Caco-2 (cell line): ENCODE results near the gene MTCL3.

Source experiments
- BruUV-seq: library from RNA; stranded (reverse); fragments of 400-500 nt; replicated peaks from 2 replicates; lab custom pipeline; 2021; lab: Mats Ljungman, UMichigan
- CTCF ChIA-PET: fragments of 300-600 bp; sonication (Branson Sonifier 250); formaldehyde crosslinking; loops from one replicate; lab custom pipeline; 2022; ENCODE audit warnings: antibody characterized with exemption; lab: Charles Lee
- POLR2A ChIA-PET: fragments of 300-600 bp; sonication (Branson Sonifier 250); formaldehyde crosslinking; loops from one replicate; lab custom pipeline; 2022; ENCODE audit warnings: antibody characterized with exemption; lab: Charles Lee
- DNase-seq, 2 experiments: peaks; one replicate each; pipeline versions ENCODE4 v3.0.0 to v3.0.0-alpha.2; 2020 to 2022
- H3K27me3 ChIP-seq: replicated peaks from 2 replicates; pipeline ENCODE4 v1.6.0; 2011; ENCODE audit warnings: low read length; ENCODE audit not compliant: control insufficient read depth, insufficient read depth
- H3K36me3 ChIP-seq: 2 replicates; pipeline ENCODE4 v1.5.1; 2011; ENCODE audit warnings: low read length; ENCODE audit not compliant: control insufficient read depth, insufficient read depth
- H3K4me1 ChIP-seq: fragments of 250-450 bp; sonication (Bioruptor Pico); 2 replicates; pipeline ENCODE4 v1.5.1; 2020; ENCODE audit warnings: mild to moderate bottlenecking
- H3K4me3 ChIP-seq: 2 replicates; pipeline ENCODE4 v1.5.1; 2011; ENCODE audit warnings: low read depth, mild to moderate bottlenecking, control low read depth, low read length
- H3K9me3 ChIP-seq: fragments of 250-450 bp; sonication (Bioruptor Pico); 2 replicates; pipeline ENCODE4 v1.5.1; 2020; ENCODE audit warnings: mild to moderate bottlenecking, moderate library complexity
- H3K27ac Mint-ChIP-seq: one replicate; pipeline ENCODE4 v1.8.0; 2022; ENCODE audit warnings: mixed read lengths; ENCODE audit not compliant: unreplicated experiment
- H3K27me3 Mint-ChIP-seq: one replicate; pipeline ENCODE4 v1.8.0; 2022; ENCODE audit warnings: mixed read lengths; ENCODE audit not compliant: insufficient read depth, unreplicated experiment
- H3K36me3 Mint-ChIP-seq: one replicate; pipeline ENCODE4 v1.8.0; 2022; ENCODE audit warnings: mild to moderate bottlenecking, mixed read lengths; ENCODE audit not compliant: insufficient read depth, unreplicated experiment
- H3K4me1 Mint-ChIP-seq: one replicate; pipeline ENCODE4 v1.8.0; 2022; ENCODE audit warnings: low read depth, mixed read lengths; ENCODE audit not compliant: unreplicated experiment
- H3K4me3 Mint-ChIP-seq: one replicate; pipeline ENCODE4 v1.8.0; 2022; ENCODE audit warnings: mild to moderate bottlenecking, moderate library complexity, mixed read lengths; ENCODE audit not compliant: unreplicated experiment
- H3K9me3 Mint-ChIP-seq: one replicate; pipeline ENCODE4 v1.8.0; 2022; ENCODE audit warnings: mixed read lengths; ENCODE audit not compliant: unreplicated experiment
- CTCF ChIP-seq, 2 experiments: fragments of 200-600 bp in 1 of 2; IDR thresholded peaks; 1 replicate in 1 of 2; 2 replicates in 1 of 2; pipeline versions ENCODE4 v1.5.1 to v1.8.0; 2011 to 2022; ENCODE audit warnings: antibody characterized with exemption in 1 of 2, control low read depth in 1 of 2, inconsistent platforms in 1 of 2, low read depth in 1 of 2, low read length in 1 of 2, mild to moderate bottlenecking in 1 of 2, moderate library complexity in 1 of 2; ENCODE audit not compliant: insufficient read depth in 1 of 2, severe bottlenecking in 1 of 2, unreplicated experiment in 1 of 2
- intact Hi-C: fragments of 100-400 bp; cut with micrococcal nuclease; formaldehyde crosslinking; loops from one replicate; pipeline ENCODE4 v1.10.0; 2022; ENCODE audit not compliant: unreplicated experiment

Gene MTCL3

DNA sequence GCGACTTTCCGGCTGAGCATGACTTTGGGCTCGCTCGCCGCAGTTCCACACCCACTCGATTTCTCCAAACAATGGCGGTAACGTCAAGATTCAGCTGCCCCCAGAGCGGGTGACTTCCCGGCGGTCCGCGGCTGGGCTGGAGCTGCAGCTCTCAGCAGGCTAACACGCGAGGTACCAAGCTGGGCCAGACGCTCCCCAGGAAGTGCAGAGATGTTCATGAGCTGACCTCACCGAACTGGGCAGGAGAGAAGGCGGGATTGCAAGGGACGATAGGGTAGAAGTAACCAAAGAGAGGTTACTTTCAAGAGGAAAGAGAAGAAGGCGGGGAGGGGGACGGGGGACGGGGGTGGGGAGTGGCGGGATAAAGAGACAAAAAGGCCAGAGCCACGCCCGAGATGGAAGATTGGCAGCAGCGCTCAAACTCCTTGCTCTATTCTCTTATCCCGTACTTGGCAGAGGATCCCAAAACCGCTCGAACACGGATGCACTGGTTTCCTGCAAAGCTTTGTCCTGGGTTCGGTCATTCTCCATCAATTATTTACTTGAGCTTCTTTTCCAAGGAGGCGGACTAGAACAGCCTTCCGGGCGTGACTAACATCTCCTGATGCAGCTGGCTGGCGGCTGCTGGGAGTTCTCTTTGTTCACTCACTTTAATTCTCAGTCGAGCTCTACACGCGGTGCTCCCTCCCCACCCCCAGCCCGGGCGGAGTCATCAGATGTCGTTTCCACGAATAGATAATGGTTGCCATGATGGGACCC lies at the start of gene MTCL3:
MTCL3 (minus strand) TSS at position 626 of the 759 bp plus-strand sequence.
- Histone ChIP-seq H3K27me3 (peaks cover 1% of the 10 kb centered on the region; the same call in 1 of the 2 replicates), H3K4me1 (no peaks in the 10 kb centered on the region), H3K36me3 (no peaks in the 10 kb centered on the region), H3K9me3 (no peaks in the 10 kb centered on the region), H3K4me3 (no peak within 1 kb of the TSS)
- CTCF ChIA-PET, result no interaction called here
- POLR2A ChIA-PET, result no interaction called here
- TF ChIP-seq CTCF (IDR thresholded peaks at IDR 0.05; ENCODE audit: insufficient read depth in 1 of 2, low read depth in 1 of 2, low read length in 1 of 2, severe bottlenecking in 1 of 2, unreplicated experiment in 1 of 2), result no peak
- H3K36me3 Mint-ChIP-seq, result no peaks in the 10 kb centered on the region
- H3K27me3 Mint-ChIP-seq, result peaks cover 20% of the 10 kb centered on the region
- H3K27ac Mint-ChIP-seq, result no peak within 1 kb of the TSS
- no peaks in the 10 kb centered on the region for H3K9me3 Mint-ChIP-seq
- no peak for DNase-seq
- H3K4me3 Mint-ChIP-seq, result no peak within 1 kb of the TSS
- no peaks in the 10 kb centered on the region for H3K4me1 Mint-ChIP-seq
- intact Hi-C loops, result no loop called here
- no TSS peak for BruUV-seq

- Mint-ChIP-seq H3K27me3 (no peaks in the 10 kb centered on the region), H3K9me3 (no peaks in the 10 kb centered on the region), H3K4me3 (no peak overlapping the region), H3K36me3 (no peaks in the 10 kb centered on the region), H3K27ac (no peak overlapping the region), H3K4me1 (no peaks in the 10 kb centered on the region)
- TF ChIP-seq CTCF (IDR thresholded peaks at IDR 0.05; ENCODE audit: insufficient read depth in 1 of 2, low read depth in 1 of 2, low read length in 1 of 2, severe bottlenecking in 1 of 2, unreplicated experiment in 1 of 2), result no peak
- BruUV-seq, result no TSS peak
- ChIA-PET POLR2A (no interaction called here), CTCF (no interaction called here)
- Histone ChIP-seq H3K9me3 (no peaks in the 10 kb centered on the region), H3K36me3 (no peaks in the 10 kb centered on the region), H3K4me1 (no peaks in the 10 kb centered on the region), H3K4me3 (no peak overlapping the region), H3K27me3 (no peaks in the 10 kb centered on the region)
- intact Hi-C loops, result no loop called here
- DNase-seq, result no peak
These were observed 48.3 kb upstream of the MTCL3 start for GRCh38 chr6:127567476-127567875.

DNA sequence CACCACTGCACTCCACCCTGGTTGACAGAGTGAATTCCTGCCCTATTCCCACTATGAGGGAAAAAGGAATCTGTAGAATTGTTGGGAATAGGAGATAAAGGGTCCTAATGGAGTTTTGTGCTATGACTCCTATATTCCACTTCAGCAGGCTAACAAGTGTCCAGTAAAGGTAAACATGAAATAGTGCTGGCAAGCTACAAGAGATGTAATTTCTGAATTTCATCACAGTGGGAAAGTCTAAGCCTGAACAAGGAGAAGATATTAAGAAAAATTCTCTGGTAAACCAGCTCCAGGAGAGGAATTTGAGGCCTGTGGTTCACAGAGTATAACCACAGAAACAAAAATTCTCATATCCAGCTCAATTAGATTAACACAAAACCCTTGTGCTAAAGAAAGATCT lies 47.5 kb upstream of the MTCL3 start:
- H3K27me3 ChIP-seq, result no peaks in the 10 kb centered on the region
- no TSS peak for BruUV-seq
- ChIA-PET CTCF (no interaction called here), POLR2A (no interaction called here)
- Mint-ChIP-seq H3K4me3 (no peak overlapping the region), H3K4me1 (no peaks in the 10 kb centered on the region), H3K27me3 (peaks cover 2% of the 10 kb centered on the region), H3K36me3 (no peaks in the 10 kb centered on the region), H3K27ac (no peak overlapping the region), H3K9me3 (no peaks in the 10 kb centered on the region)
- no peaks in the 10 kb centered on the region for H3K9me3 ChIP-seq
- no peak for DNase-seq
- H3K4me1 ChIP-seq, result no peaks in the 10 kb centered on the region
- intact Hi-C loops, result no loop called here
- no peak for TF ChIP-seq CTCF (IDR thresholded peaks at IDR 0.05; ENCODE audit: insufficient read depth in 1 of 2, low read depth in 1 of 2, low read length in 1 of 2, severe bottlenecking in 1 of 2, unreplicated experiment in 1 of 2)
- no peaks in the 10 kb centered on the region for H3K36me3 ChIP-seq
- no peak overlapping the region for H3K4me3 ChIP-seq
